HEK293 (cell line): ENCODE measurements around the gene NDUFS7.

Experiments used
- CTCF ChIA-PET: fragments of 350-600 bp; formaldehyde crosslinking; extraction: SDS; loops from one replicate; lab custom pipeline; 2021; ENCODE audit warnings: antibody characterized with exemption; lab: Yijun Ruan, JAX
- POLR2A ChIA-PET: fragments of 300-600 bp; formaldehyde crosslinking; extraction: SDS; loops from one replicate; lab custom pipeline; 2020; ENCODE audit warnings: antibody characterized with exemption, inconsistent platforms; lab: Yijun Ruan, JAX
- H3K27ac ChIP-seq: fragments of 200-500 bp; sonication (Bioruptor generic); 2 replicates; pipeline ENCODE4 v1.5.1; 2014; ENCODE audit warnings: low read depth, low read length, control low read depth, inconsistent platforms; ENCODE audit errors: extremely low read depth
- H3K36me3 ChIP-seq, 2 experiments: fragments of 200-500 bp in 1 of 2; sonication (Bioruptor generic) in 1 of 2; 1 replicate in 1 of 2; 2 replicates in 1 of 2; pipeline ENCODE4 v1.5.1; 2014 to 2017; ENCODE audit warnings: inconsistent platforms in 2 of 2, low read length in 2 of 2; ENCODE audit not compliant: control insufficient read depth in 2 of 2, insufficient read depth in 1 of 2
- H3K4me1 ChIP-seq: fragments of 200-500 bp; sonication (Bioruptor generic); 2 replicates; pipeline ENCODE4 v1.5.1; 2014; ENCODE audit warnings: mild to moderate bottlenecking, low read length, inconsistent platforms; ENCODE audit not compliant: control insufficient read depth, insufficient read depth
- H3K4me3 ChIP-seq: 2 replicates; pipeline ENCODE4 v1.5.1; 2011; ENCODE audit warnings: low read depth, mild to moderate bottlenecking, control low read depth, low read length, moderate library complexity
- H3K9me3 ChIP-seq: fragments of 200-500 bp; sonication (Bioruptor generic); 2 replicates; pipeline ENCODE4 v1.5.1; 2014; ENCODE audit warnings: low read depth, low read length, inconsistent platforms; ENCODE audit not compliant: control insufficient read depth, insufficient read depth
- GFI1B ChIP-seq: fragments of 450-650 bp; formaldehyde crosslinking; IDR thresholded peaks from 2 replicates; pipeline ENCODE4 v1.5.1; 2016; ENCODE audit warnings: missing biosample characterization, missing genetic modification characterization
- GLIS1 ChIP-seq: fragments of 450-650 bp; formaldehyde crosslinking; IDR thresholded peaks from 2 replicates; pipeline ENCODE4 v1.5.1; 2016; ENCODE audit warnings: missing biosample characterization, missing genetic modification characterization
- ZBTB1 ChIP-seq: fragments of 450-650 bp; formaldehyde crosslinking; IDR thresholded peaks from 2 replicates; pipeline ENCODE4 v1.5.1; 2016; ENCODE audit warnings: missing biosample characterization, missing genetic modification characterization
- ZBTB48 ChIP-seq: fragments of 450-650 bp; formaldehyde crosslinking; IDR thresholded peaks from 2 replicates; pipeline ENCODE4 v1.5.1; 2016; ENCODE audit warnings: missing biosample characterization, missing genetic modification characterization
- ZNF121 ChIP-seq: fragments of 450-650 bp; formaldehyde crosslinking; IDR thresholded peaks from 2 replicates; pipeline ENCODE4 v1.5.1; 2016; ENCODE audit warnings: missing biosample characterization, missing genetic modification characterization
- ZNF132 ChIP-seq: fragments of 450-650 bp; formaldehyde crosslinking; IDR thresholded peaks from 2 replicates; pipeline ENCODE4 v1.5.1; 2017; ENCODE audit warnings: missing biosample characterization, missing genetic modification characterization, borderline replicate concordance
- ZNF24 ChIP-seq: fragments of 450-650 bp; formaldehyde crosslinking; IDR thresholded peaks from 2 replicates; pipeline ENCODE4 v1.5.1; 2016; ENCODE audit warnings: missing biosample characterization, missing genetic modification characterization
- ZNF335 ChIP-seq: fragments of 450-650 bp; formaldehyde crosslinking; conservative IDR thresholded peaks from 2 replicates; pipeline ENCODE4 v1.5.1; 2016; ENCODE audit warnings: missing biosample characterization, missing genetic modification characterization
- ZNF433 ChIP-seq: fragments of 450-650 bp; formaldehyde crosslinking; IDR thresholded peaks from 2 replicates; pipeline ENCODE4 v1.5.1; 2016; ENCODE audit warnings: missing biosample characterization, missing genetic modification characterization, low read depth
- ZNF596 ChIP-seq: fragments of 450-650 bp; IDR thresholded peaks from 2 replicates; pipeline ENCODE4 v1.5.0; 2018; ENCODE audit warnings: missing biosample characterization, mild to moderate bottlenecking, missing genetic modification characterization, moderate library complexity
- ZNF600 ChIP-seq: fragments of 450-650 bp; formaldehyde crosslinking; IDR thresholded peaks from 2 replicates; pipeline ENCODE4 v1.5.1; 2016; ENCODE audit warnings: missing biosample characterization, missing genetic modification characterization
- TF ChIP-seq, protein P1 (sequence below): fragments of 450-650 bp; formaldehyde crosslinking; IDR thresholded peaks from 2 replicates; pipeline ENCODE4 v1.5.1; 2016; ENCODE audit warnings: missing biosample characterization, missing genetic modification characterization
- TF ChIP-seq, protein P2 (sequence below): fragments of 450-650 bp; formaldehyde crosslinking; IDR thresholded peaks from 2 replicates; pipeline ENCODE4 v1.5.1; 2016; ENCODE audit warnings: missing biosample characterization, missing genetic modification characterization
- TF ChIP-seq, protein P3 (sequence below): fragments of 450-650 bp; formaldehyde crosslinking; conservative IDR thresholded peaks from 2 replicates; pipeline ENCODE4 v1.5.1; 2016; ENCODE audit warnings: low read depth, missing biosample characterization, missing genetic modification characterization
- TF ChIP-seq, protein P4 (sequence below): fragments of 450-650 bp; formaldehyde crosslinking; IDR thresholded peaks from 2 replicates; pipeline ENCODE4 v1.5.1; 2016; ENCODE audit warnings: missing biosample characterization, missing genetic modification characterization

The NDUFS7 gene

DNA sequence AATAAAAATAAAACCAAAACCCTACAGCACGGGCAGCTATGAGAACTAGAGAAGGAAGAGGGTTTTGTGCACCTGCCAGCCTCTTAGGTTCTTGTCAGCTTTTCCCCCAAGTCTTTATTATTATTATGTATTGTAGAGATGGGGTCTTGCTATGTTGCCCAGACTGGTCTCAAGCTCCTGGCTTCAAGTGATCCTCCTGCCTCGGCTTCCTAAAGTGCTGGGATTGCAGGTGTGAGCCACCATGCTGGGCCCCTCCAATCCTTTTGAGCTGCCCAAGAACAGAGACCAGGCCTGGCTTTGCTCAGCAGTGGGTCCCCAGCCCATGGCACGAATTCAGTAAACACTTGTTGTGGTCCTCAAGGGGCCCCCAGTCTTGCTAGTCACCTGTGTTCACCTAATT lies 1.5 kb upstream of the NDUFS7 start:
- Histone ChIP-seq H3K9me3 (no peaks in the 10 kb centered on the region), H3K27ac (no peak overlapping the region), H3K4me1 (0 out of 2 replicates have a peak, but pooled peaks cover 3% of the 10 kb centered on the region), H3K36me3 (peaks cover 0 to 16% of the 10 kb centered on the region in 2 experiments; a peak in 1 of 3 replicates), H3K4me3 (no peak overlapping the region)
- ChIA-PET POLR2A (interaction anchor here (0.6 to 2.2 kb wide), 8 partner anchors 15 to 113 kb away, joined by 3 to 9 read pairs (median 4); partner anchors contain the start of gene CIRBP), CTCF (interaction anchor here (0.7 to 2.1 kb wide), 5 partner anchors 13 to 104 kb away, joined by 3 to 13 read pairs (median 5); no protein-coding TSS in a partner anchor)
- TF ChIP-seq ZNF596 (tag by site-specific recombination) = no peak
- peak; percentile 84 for TF ChIP-seq ZNF121 (tag by site-specific recombination)
- TF ChIP-seq, protein P1, sequence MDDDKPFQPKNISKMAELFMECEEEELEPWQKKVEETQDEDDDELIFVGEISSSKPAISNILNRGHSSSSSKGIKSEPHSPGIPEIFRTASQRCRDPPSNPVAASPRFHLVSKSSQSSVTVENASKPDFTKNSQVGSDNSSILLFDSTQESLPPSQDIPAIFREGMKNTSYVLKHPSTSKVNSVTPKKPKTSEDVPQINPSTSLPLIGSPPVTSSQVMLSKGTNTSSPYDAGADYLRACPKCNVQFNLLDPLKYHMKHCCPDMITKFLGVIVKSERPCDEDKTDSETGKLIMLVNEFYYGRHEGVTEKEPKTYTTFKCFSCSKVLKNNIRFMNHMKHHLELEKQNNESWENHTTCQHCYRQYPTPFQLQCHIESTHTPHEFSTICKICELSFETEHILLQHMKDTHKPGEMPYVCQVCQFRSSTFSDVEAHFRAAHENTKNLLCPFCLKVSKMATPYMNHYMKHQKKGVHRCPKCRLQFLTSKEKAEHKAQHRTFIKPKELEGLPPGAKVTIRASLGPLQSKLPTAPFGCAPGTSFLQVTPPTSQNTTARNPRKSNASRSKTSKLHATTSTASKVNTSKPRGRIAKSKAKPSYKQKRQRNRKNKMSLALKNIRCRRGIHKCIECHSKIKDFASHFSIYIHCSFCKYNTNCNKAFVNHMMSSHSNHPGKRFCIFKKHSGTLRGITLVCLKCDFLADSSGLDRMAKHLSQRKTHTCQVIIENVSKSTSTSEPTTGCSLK = no peak
- no peak for TF ChIP-seq ZNF132 (tag by site-specific recombination)

DNA sequence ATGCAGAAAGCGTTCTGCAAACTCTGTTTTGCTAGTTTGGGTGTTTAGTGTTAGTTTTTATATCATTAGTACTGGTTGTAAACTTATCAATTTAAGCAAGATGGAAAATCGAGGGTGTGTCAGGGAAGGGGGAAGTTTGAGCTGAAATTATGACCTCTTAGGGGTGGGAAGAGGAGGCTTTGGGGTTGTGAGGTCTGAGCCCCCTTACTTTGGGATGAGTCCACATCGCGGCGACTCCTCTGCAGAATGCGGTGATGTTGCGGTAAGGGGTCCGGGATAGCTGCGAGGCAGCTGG lies 743 bp upstream of the NDUFS7 start:
- Histone ChIP-seq H3K9me3 (no peaks in the 10 kb centered on the region), H3K4me1 (0 out of 2 replicates have a peak, but pooled peaks cover 3% of the 10 kb centered on the region), H3K27ac (no peak overlapping the region), H3K36me3 (peaks cover 0 to 11% of the 10 kb centered on the region in 2 experiments; a peak in 1 of 3 replicates), H3K4me3 (no peak overlapping the region)
- TF ChIP-seq, protein P2, sequence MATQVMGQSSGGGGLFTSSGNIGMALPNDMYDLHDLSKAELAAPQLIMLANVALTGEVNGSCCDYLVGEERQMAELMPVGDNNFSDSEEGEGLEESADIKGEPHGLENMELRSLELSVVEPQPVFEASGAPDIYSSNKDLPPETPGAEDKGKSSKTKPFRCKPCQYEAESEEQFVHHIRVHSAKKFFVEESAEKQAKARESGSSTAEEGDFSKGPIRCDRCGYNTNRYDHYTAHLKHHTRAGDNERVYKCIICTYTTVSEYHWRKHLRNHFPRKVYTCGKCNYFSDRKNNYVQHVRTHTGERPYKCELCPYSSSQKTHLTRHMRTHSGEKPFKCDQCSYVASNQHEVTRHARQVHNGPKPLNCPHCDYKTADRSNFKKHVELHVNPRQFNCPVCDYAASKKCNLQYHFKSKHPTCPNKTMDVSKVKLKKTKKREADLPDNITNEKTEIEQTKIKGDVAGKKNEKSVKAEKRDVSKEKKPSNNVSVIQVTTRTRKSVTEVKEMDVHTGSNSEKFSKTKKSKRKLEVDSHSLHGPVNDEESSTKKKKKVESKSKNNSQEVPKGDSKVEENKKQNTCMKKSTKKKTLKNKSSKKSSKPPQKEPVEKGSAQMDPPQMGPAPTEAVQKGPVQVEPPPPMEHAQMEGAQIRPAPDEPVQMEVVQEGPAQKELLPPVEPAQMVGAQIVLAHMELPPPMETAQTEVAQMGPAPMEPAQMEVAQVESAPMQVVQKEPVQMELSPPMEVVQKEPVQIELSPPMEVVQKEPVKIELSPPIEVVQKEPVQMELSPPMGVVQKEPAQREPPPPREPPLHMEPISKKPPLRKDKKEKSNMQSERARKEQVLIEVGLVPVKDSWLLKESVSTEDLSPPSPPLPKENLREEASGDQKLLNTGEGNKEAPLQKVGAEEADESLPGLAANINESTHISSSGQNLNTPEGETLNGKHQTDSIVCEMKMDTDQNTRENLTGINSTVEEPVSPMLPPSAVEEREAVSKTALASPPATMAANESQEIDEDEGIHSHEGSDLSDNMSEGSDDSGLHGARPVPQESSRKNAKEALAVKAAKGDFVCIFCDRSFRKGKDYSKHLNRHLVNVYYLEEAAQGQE (tag by site-specific recombination) = no peak
- peak; percentile 93 for TF ChIP-seq ZBTB48
- TF ChIP-seq, protein P3, sequence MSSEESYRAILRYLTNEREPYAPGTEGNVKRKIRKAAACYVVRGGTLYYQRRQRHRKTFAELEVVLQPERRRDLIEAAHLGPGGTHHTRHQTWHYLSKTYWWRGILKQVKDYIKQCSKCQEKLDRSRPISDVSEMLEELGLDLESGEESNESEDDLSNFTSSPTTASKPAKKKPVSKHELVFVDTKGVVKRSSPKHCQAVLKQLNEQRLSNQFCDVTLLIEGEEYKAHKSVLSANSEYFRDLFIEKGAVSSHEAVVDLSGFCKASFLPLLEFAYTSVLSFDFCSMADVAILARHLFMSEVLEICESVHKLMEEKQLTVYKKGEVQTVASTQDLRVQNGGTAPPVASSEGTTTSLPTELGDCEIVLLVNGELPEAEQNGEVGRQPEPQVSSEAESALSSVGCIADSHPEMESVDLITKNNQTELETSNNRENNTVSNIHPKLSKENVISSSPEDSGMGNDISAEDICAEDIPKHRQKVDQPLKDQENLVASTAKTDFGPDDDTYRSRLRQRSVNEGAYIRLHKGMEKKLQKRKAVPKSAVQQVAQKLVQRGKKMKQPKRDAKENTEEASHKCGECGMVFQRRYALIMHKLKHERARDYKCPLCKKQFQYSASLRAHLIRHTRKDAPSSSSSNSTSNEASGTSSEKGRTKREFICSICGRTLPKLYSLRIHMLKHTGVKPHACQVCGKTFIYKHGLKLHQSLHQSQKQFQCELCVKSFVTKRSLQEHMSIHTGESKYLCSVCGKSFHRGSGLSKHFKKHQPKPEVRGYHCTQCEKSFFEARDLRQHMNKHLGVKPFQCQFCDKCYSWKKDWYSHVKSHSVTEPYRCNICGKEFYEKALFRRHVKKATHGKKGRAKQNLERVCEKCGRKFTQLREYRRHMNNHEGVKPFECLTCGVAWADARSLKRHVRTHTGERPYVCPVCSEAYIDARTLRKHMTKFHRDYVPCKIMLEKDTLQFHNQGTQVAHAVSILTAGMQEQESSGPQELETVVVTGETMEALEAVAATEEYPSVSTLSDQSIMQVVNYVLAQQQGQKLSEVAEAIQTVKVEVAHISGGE (tag by site-specific recombination) = no peak
- TF ChIP-seq ZNF600 = peak; percentile 75; the same call in 1 of the 2 replicates
- TF ChIP-seq ZBTB1 (tag by site-specific recombination) = 0 out of 2 replicates have a peak, but pooled peaks have one; percentile 13
- POLR2A ChIA-PET = interaction anchor here (0.6 to 1.5 kb wide), 12 partner anchors 15 to 481 kb away, joined by 3 to 6 read pairs (median 4); partner anchors contain the start of genes CIRBP and FAM174C
- CTCF ChIA-PET = interaction anchor here (0.6 to 2.1 kb wide), 7 partner anchors 10 to 117 kb away, joined by 3 to 13 read pairs (median 4); no protein-coding TSS in a partner anchor

DNA sequence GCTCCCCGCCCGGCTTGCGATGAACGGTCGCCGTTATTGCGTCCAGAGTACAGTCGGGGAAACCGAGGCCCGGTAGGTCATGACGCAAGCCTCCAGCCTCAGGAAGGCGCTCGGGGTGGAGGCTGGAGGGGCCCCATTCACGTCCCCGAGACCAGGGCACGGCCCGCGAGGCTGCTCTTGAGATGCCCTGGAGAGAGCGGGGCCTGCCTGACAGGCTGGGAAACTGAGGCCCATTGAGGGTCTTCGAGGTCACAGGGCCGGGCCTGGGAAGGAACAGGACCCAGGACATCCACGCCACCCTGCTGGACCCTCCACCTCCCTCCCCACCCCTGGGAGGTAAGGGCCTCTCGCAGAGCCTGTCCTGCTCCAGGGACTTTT lies 367 bp downstream of the NDUFS7 start:
- Histone ChIP-seq H3K4me3 (peak overlapping the region; percentile 83), H3K4me1 (0 out of 2 replicates have a peak, but pooled peaks cover 3% of the 10 kb centered on the region), H3K9me3 (no peaks in the 10 kb centered on the region), H3K27ac (peak overlapping the region; percentile 62; the same call in 1 of the 2 replicates), H3K36me3 (peaks cover 0 to 22% of the 10 kb centered on the region in 2 experiments; a peak in 1 of 3 replicates)
- TF ChIP-seq GFI1B (tag by site-specific recombination) (no peak), GLIS1 (tag by site-specific recombination) (peak; percentile 18; the same call in 1 of the 2 replicates), ZNF24 (tag by site-specific recombination) (no peak), ZNF335 (tag by site-specific recombination) (peak; percentile 70; the same call in 1 of the 2 replicates), ZNF433 (tag by site-specific recombination) (no peak)
- TF ChIP-seq, protein P4, sequence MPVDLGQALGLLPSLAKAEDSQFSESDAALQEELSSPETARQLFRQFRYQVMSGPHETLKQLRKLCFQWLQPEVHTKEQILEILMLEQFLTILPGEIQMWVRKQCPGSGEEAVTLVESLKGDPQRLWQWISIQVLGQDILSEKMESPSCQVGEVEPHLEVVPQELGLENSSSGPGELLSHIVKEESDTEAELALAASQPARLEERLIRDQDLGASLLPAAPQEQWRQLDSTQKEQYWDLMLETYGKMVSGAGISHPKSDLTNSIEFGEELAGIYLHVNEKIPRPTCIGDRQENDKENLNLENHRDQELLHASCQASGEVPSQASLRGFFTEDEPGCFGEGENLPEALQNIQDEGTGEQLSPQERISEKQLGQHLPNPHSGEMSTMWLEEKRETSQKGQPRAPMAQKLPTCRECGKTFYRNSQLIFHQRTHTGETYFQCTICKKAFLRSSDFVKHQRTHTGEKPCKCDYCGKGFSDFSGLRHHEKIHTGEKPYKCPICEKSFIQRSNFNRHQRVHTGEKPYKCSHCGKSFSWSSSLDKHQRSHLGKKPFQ (tag by site-specific recombination) = no peak
- ChIA-PET CTCF (interaction anchor here (0.7 kb wide), 1 partner anchor 969 kb away, joined by 3 read pairs; no protein-coding TSS in a partner anchor), POLR2A (no interaction called here)
